Amygdala (tissue), 56 donors: Measurements from ENCODE around the gene NPY4R2.
"Not testable (repeated sequence)": the region's sequence is repeated elsewhere in the genome, so short reads cannot be mapped to it uniquely, and the experiment has no call there.

Source experiments
- DNase-seq, 56 donors: peaks; one replicate each; lab custom pipeline; 2025; lab: John Stamatoyannopoulos, UW

NPY4R2 gene

GRCh38 chr10:47918475-47918874 lies at the start of gene NPY4R2:
NPY4R2 (plus strand) TSS chr10:47918662; CDS start chr10:47921988, 3,326 bp downstream.
- DNase-seq: not testable (repeated sequence)

- not testable (repeated sequence) for DNase-seq
Measured at GRCh38 chr10:47870887-47871286, 47.6 kb upstream of the NPY4R2 start.

- not testable (repeated sequence) for DNase-seq
Measured at GRCh38 chr10:47871485-47872180, 46.8 kb upstream of the NPY4R2 start.

GRCh38 chr10:47872236-47872635 lies 46.2 kb upstream of the NPY4R2 start:
- not testable (repeated sequence) for DNase-seq

GRCh38 chr10:47884239-47884638 lies 34.2 kb upstream of the NPY4R2 start:
- not testable (repeated sequence) for DNase-seq

GRCh38 chr10:47884934-47885333 lies 33.5 kb upstream of the NPY4R2 start:
- DNase-seq: not testable (repeated sequence)

GRCh38 chr10:47886356-47886755 lies 32.1 kb upstream of the NPY4R2 start:
- not testable (repeated sequence) for DNase-seq

GRCh38 chr10:47886827-47887226 lies 31.6 kb upstream of the NPY4R2 start:
- DNase-seq: not testable (repeated sequence)

GRCh38 chr10:47890737-47891136 lies 27.7 kb upstream of the NPY4R2 start:
- not testable (repeated sequence) for DNase-seq

GRCh38 chr10:47892494-47893261 lies 25.8 kb upstream of the NPY4R2 start:
- not testable (repeated sequence) for DNase-seq

GRCh38 chr10:47894571-47894970 lies 23.9 kb upstream of the NPY4R2 start:
- DNase-seq: not testable (repeated sequence)

GRCh38 chr10:47897813-47898212 lies 20.6 kb upstream of the NPY4R2 start:
- DNase-seq: not testable (repeated sequence)

- DNase-seq: not testable (repeated sequence)
Measured at GRCh38 chr10:47909333-47909732, 9.1 kb upstream of the NPY4R2 start.

GRCh38 chr10:47910486-47910885 lies 8.0 kb upstream of the NPY4R2 start:
- not testable (repeated sequence) for DNase-seq

- DNase-seq: not testable (repeated sequence)
Measured at GRCh38 chr10:47914052-47914451, 4.4 kb upstream of the NPY4R2 start.

- DNase-seq: not testable (repeated sequence)
Measured at GRCh38 chr10:47915849-47916548, 2.5 kb upstream of the NPY4R2 start.

- not testable (repeated sequence) for DNase-seq
Measured at GRCh38 chr10:47920610-47921009, 2.1 kb downstream of the NPY4R2 start.

GRCh38 chr10:47922503-47922902 lies 4.0 kb downstream of the NPY4R2 start:
- not testable (repeated sequence) for DNase-seq

GRCh38 chr10:47924628-47925027 lies 6.2 kb downstream of the NPY4R2 start:
- not testable (repeated sequence) for DNase-seq

GRCh38 chr10:47927147-47927916 lies 8.9 kb downstream of the NPY4R2 start:
- DNase-seq: not testable (repeated sequence)
